Measurements from ENCODE around the gene GPD2. TPM values are rescaled to one million over a fixed set of nuclear protein-coding genes. Genes with fewer than 3 reads are reported as not detected.

Gene GPD2
- total and polyA plus RNA-seq, 2 of the 4 experiments (the other 2 are of a cell fraction), result 20.4 to 100 TPM

- Histone ChIP-seq H4K5ac (ENCODE audit: low read depth, low read length) (no peak overlapping the region), H4K91ac (ENCODE audit: insufficient read depth, low read depth, low read length) (no peak overlapping the region), H3K4me3 (ENCODE audit: insufficient read depth, low read depth, low read length) (no peak overlapping the region), H2AK5ac (ENCODE audit: low read depth, low read length) (no peak overlapping the region), H3K9me3 (ENCODE audit: control insufficient read depth, insufficient read depth, low read length) (no peaks in the 10 kb centered on the region), H3K4me2 (ENCODE audit: low read depth, low read length) (no peak overlapping the region), H3K23ac (ENCODE audit: low read depth, low read length) (no peak overlapping the region), H2BK5ac (ENCODE audit: low read depth, low read length, poor library complexity, severe bottlenecking) (no peak overlapping the region), H3K79me1 (ENCODE audit: low read depth in 1 of 2, low read length in 2 of 2) (peaks cover 5 to 9% of the 10 kb centered on the region in 2 experiments; a peak in 2 of 4 replicates), H3K18ac (ENCODE audit: low read depth, low read length) (no peak overlapping the region), H3K9ac (ENCODE audit: low read depth, low read length) (no peak overlapping the region), H3K9me1 (ENCODE audit: insufficient read depth, low read length) (no peaks in the 10 kb centered on the region), H4K20me1 (ENCODE audit: insufficient read depth, low read length) (no peaks in the 10 kb centered on the region), H3K14ac (replicated peaks; ENCODE audit: low read depth, low read length) (no peak overlapping the region), H2AFZ (replicated peaks; ENCODE audit: low read length, poor library complexity) (no peak overlapping the region), H2BK15ac (ENCODE audit: low read depth, low read length) (no peak overlapping the region), H3K36me3 (ENCODE audit: control insufficient read depth, insufficient read depth, low read length) (no peaks in the 10 kb centered on the region; the same call in 1 of the 2 replicates), H3K4ac (ENCODE audit: low read depth, low read length) (no peak overlapping the region), H2AK9ac (replicated peaks; ENCODE audit: low read depth, low read length, poor library complexity) (no peak overlapping the region), H3K56ac (ENCODE audit: extremely low read depth, insufficient read depth, low read length) (no peak overlapping the region), H4K8ac (ENCODE audit: low read depth in 2 of 2, low read length in 2 of 2) (no peak overlapping the region), H2BK120ac (ENCODE audit: low read depth, low read length) (no peak overlapping the region), H3K27me3 (ENCODE audit: control insufficient read depth, insufficient read depth, low read length) (no peaks in the 10 kb centered on the region), H3K27ac (ENCODE audit: insufficient read depth, low read length) (no peak overlapping the region), H3K4me1 (ENCODE audit: control insufficient read depth, insufficient read depth, low read length) (no peaks in the 10 kb centered on the region; the same call in 1 of the 2 replicates), H2BK20ac (ENCODE audit: low read depth, low read length) (no peak overlapping the region)
- ATAC-seq (ENCODE audit: low read depth), result peak; percentile 69
- DNase-seq, result peak; percentile 41
- TF ChIP-seq NFE2L2 (IDR thresholded peaks at IDR 0.05; ENCODE audit: low read depth, low read length) (no peak), USF2 (IDR thresholded peaks at IDR 0.05; ENCODE audit: low read depth, low read length) (no peak), CEBPB (IDR thresholded peaks at IDR 0.05; ENCODE audit: low read depth, low read length) (no peak), POLR2A (IDR thresholded peaks at IDR 0.05; ENCODE audit: low read depth, low read length) (no peak), RFX5 (IDR thresholded peaks at IDR 0.05; ENCODE audit: low read depth, low read length) (no peak), CTCF (conservative IDR thresholded peaks at IDR 0.05; ENCODE audit: low read depth, low read length) (no peak), RCOR1 (IDR thresholded peaks at IDR 0.05; ENCODE audit: insufficient replicate concordance, low read length) (no peak), RAD21 (IDR thresholded peaks at IDR 0.05; ENCODE audit: low read length) (no peak), MXI1 (IDR thresholded peaks at IDR 0.05; ENCODE audit: borderline replicate concordance, low read depth, low read length) (no peak), SMC3 (IDR thresholded peaks at IDR 0.05; ENCODE audit: low read depth, low read length) (no peak)
- ChIA-PET CTCF (interaction anchor here (1.4 to 1.5 kb wide), 2 partner anchors 8 to 17 kb away, joined by 3 read pairs; no protein-coding TSS in a partner anchor), POLR2A (ENCODE audit: unreplicated experiment) (interaction anchor here (0.7 kb wide), 1 partner anchor 89 kb away, joined by 6 read pairs; no protein-coding TSS in a partner anchor)
- intact Hi-C loops (cut with micrococcal nuclease), result no loop called here
- no TSS peak for BruUV-seq (replicated peaks)
- in situ Hi-C loops (cut with MboI; ENCODE audit: low sequenced_read_pairs), result no loop called here
- dilution Hi-C loops (cut with HindIII; ENCODE audit: low sequenced_read_pairs, unreplicated experiment), result no loop called here
These were observed 45.1 kb downstream of the GPD2 start for GRCh38 chr2:156481312-156481711.

Data from IMR-90 (cell line).